Gastrocnemius medialis (tissue), 4 donors: ENCODE results near the gene TTC9.

Source experiments
- CTCF ChIP-seq, 5 experiments: fragments of 450-650 bp in 3 of 5; fragments of 200-600 bp in 2 of 5; sonication (generic) in 2 of 5; IDR thresholded peaks in 4 of 5; conservative IDR thresholded peaks in 1 of 5; 1 replicate in 4 of 5; 2 replicates in 1 of 5; pipeline ENCODE4 v1.5.1; 2016 to 2019; ENCODE audit warnings: antibody characterized with exemption in 5 of 5, mild to moderate bottlenecking in 3 of 5, moderate library complexity in 3 of 5
- POLR2A ChIP-seq, 2 donors: fragments of 450-650 bp; IDR thresholded peaks; one replicate each; pipeline ENCODE4 v1.6.1; 2017; ENCODE audit warnings: antibody characterized with exemption in 2 of 2, mild to moderate bottlenecking in 2 of 2, moderate library complexity in 2 of 2

- TF ChIP-seq CTCF (IDR thresholded peaks at IDR 0.05 in 4 of 5, conservative IDR thresholded peaks at IDR 0.05 in 1 of 5) (no peak), POLR2A (IDR thresholded peaks at IDR 0.05) (no peak)
Observed at GRCh38 chr14:70599345-70599744, 42.4 kb upstream of the TTC9 start.
